ENCODE results near the gene TRH. TPM values are rescaled to one million over a fixed set of nuclear protein-coding genes. Genes with fewer than 3 reads are reported as not detected.

The TRH gene
- total and polyA plus RNA-seq, 2 donors (not counting 3 experiments of a cell fraction or from before 2014, with no cell fraction given) = not detected

- ChIA-PET POLR2A (no interaction called here), CTCF (interaction anchor here (1.3 kb wide), 1 partner anchor 11 kb away, joined by 4 read pairs; no protein-coding TSS in a partner anchor)
- peaks cover 42 to 46% of the 10 kb centered on the region in 2 experiments for H3K27me3 ChIP-seq (ENCODE audit: control insufficient read depth in 2 of 2, insufficient read depth in 2 of 2, low read length in 2 of 2)
- H3K4me1 ChIP-seq (ENCODE audit: control insufficient read depth, extremely low read depth, insufficient read depth, low read length) = no peaks in the 10 kb centered on the region
- no peak for FAIRE-seq
- no peaks in the 10 kb centered on the region for H3K36me3 ChIP-seq (ENCODE audit: control insufficient read depth in 2 of 2, extremely low read depth in 1 of 2, insufficient read depth in 2 of 2, low read length in 2 of 2)
- no peak overlapping the region for H2AFZ ChIP-seq (ENCODE audit: low read depth, low read length)
- dilution Hi-C loops (cut with MboI; ENCODE audit: extremely low pct_ligation_motif_present, low sequenced_read_pairs) (no loop called here), intact Hi-C loops (cut with micrococcal nuclease) (no loop called here)
- no peaks in the 10 kb centered on the region for H3K79me2 ChIP-seq (ENCODE audit: control insufficient read depth, insufficient read depth, low read length)
- H3K4me3 ChIP-seq (replicated peaks in 1 of 3; ENCODE audit: insufficient read depth in 1 of 3, low read depth in 1 of 3, low read length in 3 of 3) = no peak overlapping the region
- TF ChIP-seq JUN (IDR thresholded peaks at IDR 0.05; ENCODE audit: borderline replicate concordance, insufficient read depth, insufficient read length, low read depth) (no peak), CTCF (IDR thresholded peaks at IDR 0.05; ENCODE audit: extremely low read depth in 1 of 2, insufficient read depth in 1 of 2, low read depth in 1 of 2, low read length in 2 of 2) (no peak), FOS (IDR thresholded peaks at IDR 0.05; ENCODE audit: borderline replicate concordance, insufficient read depth, low read length) (no peak), EZH2 (IDR thresholded peaks at IDR 0.05; ENCODE audit: borderline replicate concordance, low read depth, low read length, severe bottlenecking) (no peak)
- no peak overlapping the region for H3K27ac ChIP-seq (ENCODE audit: insufficient read depth, low read depth, low read length)
- no peaks in the 10 kb centered on the region for H3K9me1 ChIP-seq (replicated peaks; ENCODE audit: control insufficient read depth, extremely low read depth, insufficient read depth, low read length)
- no peak for DNase-seq (ENCODE audit: low read depth, low spot score)
- H3K4me2 ChIP-seq (ENCODE audit: insufficient read depth, low read length) = no peak overlapping the region
- no peaks in the 10 kb centered on the region for H3K9me3 ChIP-seq (replicated peaks; ENCODE audit: control insufficient read depth, insufficient read depth, low read length)
- no peak overlapping the region for H3K9ac ChIP-seq (replicated peaks; ENCODE audit: extremely low read depth, insufficient read depth, low read length)
- no peaks in the 10 kb centered on the region for H4K20me1 ChIP-seq (replicated peaks; ENCODE audit: control insufficient read depth, extremely low read depth, insufficient read depth, low read length)
- BruUV-seq (replicated peaks) = no TSS peak
Observed at GRCh38 chr3:129971351-129972052, 3.0 kb upstream of the TRH start.

- BruUV-seq (replicated peaks) = no TSS peak
Observed at GRCh38 chr3:129972301-129972700, 2.2 kb upstream of the TRH start.

More at GRCh38 chr3:129972301-129972700, 2.2 kb upstream of the TRH start:
- H2AFZ ChIP-seq (ENCODE audit: low read depth, low read length) = no peak overlapping the region
- CTCF ChIA-PET = no interaction called here
- no peaks in the 10 kb centered on the region for H3K9me3 ChIP-seq (replicated peaks; ENCODE audit: control insufficient read depth, insufficient read depth, low read length)
- no peak for FAIRE-seq
- no peak for DNase-seq (ENCODE audit: low read depth, low spot score)
- intact Hi-C loops (cut with micrococcal nuclease) (no loop called here), dilution Hi-C loops (cut with MboI; ENCODE audit: extremely low pct_ligation_motif_present, low sequenced_read_pairs) (no loop called here)
- H3K9ac ChIP-seq (replicated peaks; ENCODE audit: extremely low read depth, insufficient read depth, low read length) = no peak overlapping the region
- H3K79me2 ChIP-seq (ENCODE audit: control insufficient read depth, insufficient read depth, low read length) = no peaks in the 10 kb centered on the region
- POLR2A ChIA-PET = no interaction called here
- no peaks in the 10 kb centered on the region for H3K9me1 ChIP-seq (replicated peaks; ENCODE audit: control insufficient read depth, extremely low read depth, insufficient read depth, low read length)
- no peak overlapping the region for H3K27ac ChIP-seq (ENCODE audit: insufficient read depth, low read depth, low read length)
- TF ChIP-seq JUN (IDR thresholded peaks at IDR 0.05; ENCODE audit: borderline replicate concordance, insufficient read depth, insufficient read length, low read depth) (no peak), GATA2 (IDR thresholded peaks at IDR 0.05; ENCODE audit: insufficient read depth, insufficient read length, low read depth, low read length) (no peak), POLR2AphosphoS5 (IDR thresholded peaks at IDR 0.05; ENCODE audit: insufficient read depth, low read depth, low read length) (no peak)
- peaks cover 46 to 49% of the 10 kb centered on the region in 2 experiments for H3K27me3 ChIP-seq (ENCODE audit: control insufficient read depth in 2 of 2, insufficient read depth in 2 of 2, low read length in 2 of 2)
- no peaks in the 10 kb centered on the region for H3K36me3 ChIP-seq (ENCODE audit: control insufficient read depth in 2 of 2, extremely low read depth in 1 of 2, insufficient read depth in 2 of 2, low read length in 2 of 2)
- H3K4me3 ChIP-seq (replicated peaks in 1 of 3; ENCODE audit: insufficient read depth in 1 of 3, low read depth in 1 of 3, low read length in 3 of 3) = no peak overlapping the region
- H4K20me1 ChIP-seq (replicated peaks; ENCODE audit: control insufficient read depth, extremely low read depth, insufficient read depth, low read length) = no peaks in the 10 kb centered on the region
- no peaks in the 10 kb centered on the region for H3K4me1 ChIP-seq (ENCODE audit: control insufficient read depth, extremely low read depth, insufficient read depth, low read length)
- H3K4me2 ChIP-seq (ENCODE audit: insufficient read depth, low read length) = no peak overlapping the region

All from endothelial cell of umbilical vein (primary cell).